SK-N-SH (cell line): ENCODE measurements around the gene FAXDC2. TPM values are rescaled to one million over a fixed set of nuclear protein-coding genes. Genes with fewer than 3 reads are reported as not detected.

Experiments
- CTCF ChIA-PET: fragments of 300-600, 350-600 bp; formaldehyde crosslinking; extraction: SDS; loops from one replicate; lab custom pipeline; 2021; lab: Yijun Ruan, JAX
- POLR2A ChIA-PET: fragments of 350-600 bp; sonication (Branson Sonifier 250); formaldehyde crosslinking; extraction: SDS; loops from one replicate; lab custom pipeline; 2020; ENCODE audit warnings: antibody characterized with exemption, inconsistent platforms; lab: Yijun Ruan, JAX
- DNase-seq: peaks from one replicate; pipeline ENCODE4 v3.0.0; 2012
- H2AFZ ChIP-seq: fragments of 200-600 bp; sonication (generic); 2 replicates; pipeline ENCODE4 v1.8.1; 2016; ENCODE audit warnings: antibody characterized with exemption, mild to moderate bottlenecking, low read depth
- H3F3A ChIP-seq: fragments of 200-600 bp; sonication (generic); replicated peaks from 2 replicates; pipeline ENCODE3; 2016; ENCODE audit warnings: antibody characterized with exemption, mild to moderate bottlenecking; ENCODE audit not compliant: insufficient read depth
- H3K27ac ChIP-seq, 2 experiments: fragments of 200-500 bp in 1 of 2; fragments of 200-600 bp in 1 of 2; sonication (Bioruptor generic) in 1 of 2; sonication (generic), shearing (Covaris generic) in 1 of 2; 2 replicates each; pipeline versions ENCODE4 v1.5.1 to v1.6.1; 2014 to 2016; ENCODE audit warnings: low read depth in 2 of 2, inconsistent platforms in 1 of 2, low read length in 1 of 2, mild to moderate bottlenecking in 1 of 2, mixed read lengths in 1 of 2
- H3K27me3 ChIP-seq: fragments of 200-600 bp; sonication (generic), shearing (Covaris generic); 2 replicates; pipeline ENCODE4 v1.6.1; 2016; ENCODE audit warnings: mixed run types; ENCODE audit not compliant: insufficient read depth
- H3K36me3 ChIP-seq, 2 experiments: fragments of 200-500 bp in 1 of 2; fragments of 200-600 bp in 1 of 2; sonication (Bioruptor generic) in 1 of 2; sonication (generic) in 1 of 2; replicated peaks in 1 of 2; 2 replicates each; pipeline versions ENCODE3 to v1.5.1; 2014 to 2016; ENCODE audit warnings: low read length in 1 of 2, mild to moderate bottlenecking in 1 of 2; ENCODE audit not compliant: insufficient read depth in 2 of 2, control insufficient read depth in 1 of 2
- H3K4me1 ChIP-seq, 2 experiments: fragments of 200-500 bp in 1 of 2; fragments of 200-600 bp in 1 of 2; sonication (Bioruptor generic) in 1 of 2; sonication (generic), shearing (Covaris generic) in 1 of 2; 2 replicates each; pipeline versions ENCODE4 v1.5.1 to v1.6.1; 2014 to 2016; ENCODE audit warnings: low read depth in 1 of 2, low read length in 1 of 2, mixed run types in 1 of 2; ENCODE audit not compliant: insufficient read depth in 2 of 2, control insufficient read depth in 1 of 2
- H3K4me2 ChIP-seq: fragments of 200-600 bp; sonication (generic), shearing (Covaris generic); 2 replicates; pipeline ENCODE4 v1.6.1; 2017; ENCODE audit warnings: mixed run types
- H3K4me3 ChIP-seq, 2 experiments: fragments of 200-500 bp in 1 of 2; fragments of 200-600 bp in 1 of 2; sonication (Bioruptor generic) in 1 of 2; sonication (generic), shearing (Covaris generic) in 1 of 2; 2 replicates each; pipeline versions ENCODE4 v1.5.1 to v1.8.1; 2014 to 2016; ENCODE audit warnings: low read depth in 2 of 2, inconsistent platforms in 1 of 2, low read length in 1 of 2, mild to moderate bottlenecking in 1 of 2, mixed read lengths in 1 of 2, moderate library complexity in 1 of 2
- H3K79me2 ChIP-seq: fragments of 200-600 bp; sonication (generic); 2 replicates; pipeline ENCODE4 v1.8.1; 2017; ENCODE audit warnings: mild to moderate bottlenecking; ENCODE audit not compliant: insufficient read depth
- H3K9ac ChIP-seq: fragments of 200-600 bp; sonication (generic); 2 replicates; pipeline ENCODE4 v1.6.1; 2017; ENCODE audit warnings: mixed run types
- H3K9me2 ChIP-seq: fragments of 200-600 bp; sonication (generic); 2 replicates; pipeline ENCODE4 v1.6.1; 2017; ENCODE audit warnings: mixed run types
- H3K9me3 ChIP-seq: fragments of 200-600 bp; sonication (generic); 2 replicates; pipeline ENCODE4 v1.6.1; 2017; ENCODE audit warnings: mixed run types, mild to moderate bottlenecking, moderate library complexity
- H4K20me1 ChIP-seq: fragments of 200-600 bp; sonication (generic); 2 replicates; pipeline ENCODE4 v1.6.1; 2017; ENCODE audit warnings: mild to moderate bottlenecking, mixed run types; ENCODE audit not compliant: insufficient read depth
- CHD2 ChIP-seq: fragments of 150-350 bp; IDR thresholded peaks from 2 replicates; pipeline ENCODE4 v1.6.1; 2018; ENCODE audit warnings: low read length; ENCODE audit not compliant: partially characterized antibody
- CTCF ChIP-seq: fragments of 200-600 bp; sonication (generic); IDR thresholded peaks from 2 replicates; pipeline ENCODE4 v1.6.1; 2017; ENCODE audit warnings: antibody characterized with exemption, mild to moderate bottlenecking, moderate library complexity
- EP300 ChIP-seq, 2 experiments: IDR thresholded peaks; 2 replicates each; pipeline versions ENCODE4 v1.4.0 to v1.6.1; 2012; ENCODE audit warnings: borderline replicate concordance in 1 of 2, low read depth in 1 of 2, low read length in 1 of 2
- EZH2phosphoT487 ChIP-seq: fragments of 200-600 bp; sonication (generic); IDR thresholded peaks from 2 replicates; pipeline ENCODE4 v1.6.1; 2017; ENCODE audit warnings: low read depth, mixed run types, mild to moderate bottlenecking, antibody characterized with exemption, moderate library complexity, borderline replicate concordance
- FOSL2 ChIP-seq: IDR thresholded peaks from 2 replicates; pipeline ENCODE4 v1.4.0; 2012; ENCODE audit warnings: low read depth, mild to moderate bottlenecking, moderate library complexity, borderline replicate concordance
- FOXJ3 ChIP-seq: sonication (generic); formaldehyde crosslinking; IDR thresholded peaks from 2 replicates; pipeline ENCODE4 v1.5.1; 2020; ENCODE audit warnings: mild to moderate bottlenecking, missing genetic modification reagents
- FOXM1 ChIP-seq: IDR thresholded peaks from 2 replicates; pipeline ENCODE4 v1.4.0; 2012; ENCODE audit warnings: low read depth, mild to moderate bottlenecking
- MEF2A ChIP-seq: IDR thresholded peaks from 2 replicates; pipeline ENCODE4 v1.4.0; 2012; ENCODE audit warnings: low read depth, borderline replicate concordance
- NFIC ChIP-seq: IDR thresholded peaks from 2 replicates; pipeline ENCODE4 v1.4.0; 2012; ENCODE audit warnings: borderline replicate concordance
- NRF1 ChIP-seq: IDR thresholded peaks from 2 replicates; pipeline ENCODE4 v1.6.1; 2012; ENCODE audit warnings: low read depth, mild to moderate bottlenecking, low read length
- POLR2AphosphoS5 ChIP-seq: IDR thresholded peaks from 2 replicates; pipeline ENCODE4 v1.6.1; 2012; ENCODE audit warnings: low read depth, low read length
- RAD21 ChIP-seq: IDR thresholded peaks from 2 replicates; pipeline ENCODE4 v1.6.1; 2012; ENCODE audit warnings: mild to moderate bottlenecking, low read length
- RFX5 ChIP-seq: IDR thresholded peaks from 2 replicates; pipeline ENCODE4 v1.6.1; 2012; ENCODE audit warnings: mild to moderate bottlenecking, improper control_type of control experiment, low read length
- SIN3A ChIP-seq: IDR thresholded peaks from 2 replicates; pipeline ENCODE4 v1.6.1; 2012; ENCODE audit warnings: low read depth, mild to moderate bottlenecking, low read length, moderate library complexity, borderline replicate concordance
- TAF1 ChIP-seq: IDR thresholded peaks from 2 replicates; pipeline ENCODE4 v1.6.1; 2012; ENCODE audit warnings: low read depth, mild to moderate bottlenecking, low read length, moderate library complexity, borderline replicate concordance
- TEAD4 ChIP-seq: IDR thresholded peaks from 2 replicates; pipeline ENCODE4 v1.4.0; 2012; ENCODE audit warnings: mild to moderate bottlenecking, borderline replicate concordance; ENCODE audit not compliant: insufficient read depth
- USF2 ChIP-seq: fragments of 150-350 bp; IDR thresholded peaks from 2 replicates; pipeline ENCODE4 v1.6.1; 2017; ENCODE audit warnings: antibody characterized with exemption, low read length, low read depth, borderline replicate concordance
- ZBTB33 ChIP-seq: IDR thresholded peaks from 2 replicates; pipeline ENCODE4 v1.4.0; 2012; ENCODE audit warnings: low read depth, borderline replicate concordance
- WGBS: methylation state at CpG from one replicate; pipeline ENCODE4 v1.1.6; 2017; ENCODE audit warnings: low lambda C conversion rate; 5-methylcytosine and 5-hydroxymethylcytosine counted together
- polyA plus RNA-seq, 3 experiments: library from polyadenylated mRNA; depleted of rRNA; stranded (reverse); fragments of >200 nt; gene quantifications; 2 replicates each; pipeline ENCODE4 v1.2.3, GENCODE V29; 2012
- TF ChIP-seq, protein P1 (sequence below): IDR thresholded peaks from 2 replicates; pipeline ENCODE4 v1.4.0; 2012; ENCODE audit warnings: low read depth, borderline replicate concordance
- TF ChIP-seq, protein P2 (sequence below): IDR thresholded peaks from 2 replicates; pipeline ENCODE4 v1.6.1; 2012; ENCODE audit warnings: mild to moderate bottlenecking, low read depth, low read length, moderate library complexity
- TF ChIP-seq, protein P3 (sequence below): fragments of 150-350 bp; IDR thresholded peaks from 2 replicates; pipeline ENCODE4 v1.6.1; 2016; ENCODE audit warnings: mild to moderate bottlenecking, low read depth, low read length

The FAXDC2 gene
- polyA plus RNA-seq, 1 of the 3 experiments (the other 2 are of a cell fraction) = 6.0 TPM

GRCh38 chr5:154771383-154771901, 79.0 kb downstream of the FAXDC2 start:
- H3K9ac ChIP-seq = no peak overlapping the region
- H3K4me3 ChIP-seq = no peak overlapping the region; a peak in 1 of 4 replicates
- peak; percentile 79 for DNase-seq
- H3K9me2 ChIP-seq = no peaks in the 10 kb centered on the region
- H2AFZ ChIP-seq = no peak overlapping the region
- H3K36me3 ChIP-seq = no peaks in the 10 kb centered on the region
- 49% methylated on average over 9 of the region's 10 CpGs for WGBS
- no peaks in the 10 kb centered on the region for H3K27me3 ChIP-seq
- peaks cover 21 to 54% of the 10 kb centered on the region in 2 experiments; a peak in 3 of 4 replicates for H3K4me1 ChIP-seq
- peaks cover 9% of the 10 kb centered on the region for H3F3A ChIP-seq
- H3K27ac ChIP-seq = peak overlapping the region; percentile 60 to 75; a peak in 3 of 4 replicates
- CTCF ChIA-PET = interaction anchor here (0.5 to 2.0 kb wide), 9 partner anchors 11 to 350 kb away, joined by 3 to 12 read pairs (median 3); no protein-coding TSS in a partner anchor
- peaks cover 100% of the 10 kb centered on the region for H4K20me1 ChIP-seq
- POLR2A ChIA-PET = interaction anchor here (1.0 to 1.1 kb wide), 2 partner anchors 15 to 118 kb away, joined by 3 to 7 read pairs; no protein-coding TSS in a partner anchor
- H3K9me3 ChIP-seq = no peaks in the 10 kb centered on the region
- peak overlapping the region; percentile 52 for H3K4me2 ChIP-seq
- H3K79me2 ChIP-seq = peaks cover 100% of the 10 kb centered on the region
- TF ChIP-seq FOXM1 (no peak), NFIC (peak; percentile 58), POLR2AphosphoS5 (no peak), SIN3A (0 out of 2 replicates have a peak, but pooled peaks have one; percentile 37), CHD2 (peak; percentile 24), EP300 (IDR thresholded peaks at IDR 0.05; ENCODE audit: borderline replicate concordance in 1 of 2, low read depth in 1 of 2, low read length in 1 of 2) (no peak; a peak in 1 of 4 replicates), USF2 (no peak), RAD21 (peak; percentile 47), FOSL2 (no peak), CTCF (peak; percentile 39), MEF2A (no peak), TEAD4 (no peak), TAF1 (no peak), EZH2phosphoT487 (no peak), RFX5 (no peak), ZBTB33 (no peak), FOXJ3 (CRISPR knock-in tag) (no peak; the same call in 1 of the 2 replicates), NRF1 (no peak)
- TF ChIP-seq, protein P1, sequence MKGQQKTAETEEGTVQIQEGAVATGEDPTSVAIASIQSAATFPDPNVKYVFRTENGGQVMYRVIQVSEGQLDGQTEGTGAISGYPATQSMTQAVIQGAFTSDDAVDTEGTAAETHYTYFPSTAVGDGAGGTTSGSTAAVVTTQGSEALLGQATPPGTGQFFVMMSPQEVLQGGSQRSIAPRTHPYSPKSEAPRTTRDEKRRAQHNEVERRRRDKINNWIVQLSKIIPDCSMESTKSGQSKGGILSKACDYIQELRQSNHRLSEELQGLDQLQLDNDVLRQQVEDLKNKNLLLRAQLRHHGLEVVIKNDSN = no peak
- TF ChIP-seq, protein P2, sequence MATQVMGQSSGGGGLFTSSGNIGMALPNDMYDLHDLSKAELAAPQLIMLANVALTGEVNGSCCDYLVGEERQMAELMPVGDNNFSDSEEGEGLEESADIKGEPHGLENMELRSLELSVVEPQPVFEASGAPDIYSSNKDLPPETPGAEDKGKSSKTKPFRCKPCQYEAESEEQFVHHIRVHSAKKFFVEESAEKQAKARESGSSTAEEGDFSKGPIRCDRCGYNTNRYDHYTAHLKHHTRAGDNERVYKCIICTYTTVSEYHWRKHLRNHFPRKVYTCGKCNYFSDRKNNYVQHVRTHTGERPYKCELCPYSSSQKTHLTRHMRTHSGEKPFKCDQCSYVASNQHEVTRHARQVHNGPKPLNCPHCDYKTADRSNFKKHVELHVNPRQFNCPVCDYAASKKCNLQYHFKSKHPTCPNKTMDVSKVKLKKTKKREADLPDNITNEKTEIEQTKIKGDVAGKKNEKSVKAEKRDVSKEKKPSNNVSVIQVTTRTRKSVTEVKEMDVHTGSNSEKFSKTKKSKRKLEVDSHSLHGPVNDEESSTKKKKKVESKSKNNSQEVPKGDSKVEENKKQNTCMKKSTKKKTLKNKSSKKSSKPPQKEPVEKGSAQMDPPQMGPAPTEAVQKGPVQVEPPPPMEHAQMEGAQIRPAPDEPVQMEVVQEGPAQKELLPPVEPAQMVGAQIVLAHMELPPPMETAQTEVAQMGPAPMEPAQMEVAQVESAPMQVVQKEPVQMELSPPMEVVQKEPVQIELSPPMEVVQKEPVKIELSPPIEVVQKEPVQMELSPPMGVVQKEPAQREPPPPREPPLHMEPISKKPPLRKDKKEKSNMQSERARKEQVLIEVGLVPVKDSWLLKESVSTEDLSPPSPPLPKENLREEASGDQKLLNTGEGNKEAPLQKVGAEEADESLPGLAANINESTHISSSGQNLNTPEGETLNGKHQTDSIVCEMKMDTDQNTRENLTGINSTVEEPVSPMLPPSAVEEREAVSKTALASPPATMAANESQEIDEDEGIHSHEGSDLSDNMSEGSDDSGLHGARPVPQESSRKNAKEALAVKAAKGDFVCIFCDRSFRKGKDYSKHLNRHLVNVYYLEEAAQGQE = no peak
- TF ChIP-seq, protein P3, sequence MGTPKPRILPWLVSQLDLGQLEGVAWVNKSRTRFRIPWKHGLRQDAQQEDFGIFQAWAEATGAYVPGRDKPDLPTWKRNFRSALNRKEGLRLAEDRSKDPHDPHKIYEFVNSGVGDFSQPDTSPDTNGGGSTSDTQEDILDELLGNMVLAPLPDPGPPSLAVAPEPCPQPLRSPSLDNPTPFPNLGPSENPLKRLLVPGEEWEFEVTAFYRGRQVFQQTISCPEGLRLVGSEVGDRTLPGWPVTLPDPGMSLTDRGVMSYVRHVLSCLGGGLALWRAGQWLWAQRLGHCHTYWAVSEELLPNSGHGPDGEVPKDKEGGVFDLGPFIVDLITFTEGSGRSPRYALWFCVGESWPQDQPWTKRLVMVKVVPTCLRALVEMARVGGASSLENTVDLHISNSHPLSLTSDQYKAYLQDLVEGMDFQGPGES = no peak
